ENCODE data around the gene LMBR1L.
A peak's percentile ranks its signal among the peaks of the same experiment; 100 is the strongest.

The LMBR1L gene

DNA sequence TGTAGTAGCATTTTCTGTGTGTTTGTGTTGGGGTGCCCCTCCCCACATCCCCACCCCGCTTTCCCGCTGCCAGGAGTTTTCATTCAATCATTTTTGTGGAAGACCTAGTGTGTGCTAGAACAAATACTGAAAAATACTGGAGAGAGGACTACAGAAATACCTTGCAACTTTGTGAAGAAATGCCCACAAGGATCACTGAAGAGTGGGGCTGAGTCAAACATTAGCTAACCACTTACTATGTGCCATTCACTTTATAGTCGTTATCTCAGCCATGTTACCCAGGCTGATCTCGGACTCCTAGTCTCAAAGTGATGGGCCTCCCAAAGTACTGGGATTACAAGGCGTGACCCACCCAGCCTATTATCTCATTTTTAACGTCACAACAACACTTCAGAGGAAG lies 559 bp upstream of the LMBR1L start:
- ATAC-seq: no peak

DNA sequence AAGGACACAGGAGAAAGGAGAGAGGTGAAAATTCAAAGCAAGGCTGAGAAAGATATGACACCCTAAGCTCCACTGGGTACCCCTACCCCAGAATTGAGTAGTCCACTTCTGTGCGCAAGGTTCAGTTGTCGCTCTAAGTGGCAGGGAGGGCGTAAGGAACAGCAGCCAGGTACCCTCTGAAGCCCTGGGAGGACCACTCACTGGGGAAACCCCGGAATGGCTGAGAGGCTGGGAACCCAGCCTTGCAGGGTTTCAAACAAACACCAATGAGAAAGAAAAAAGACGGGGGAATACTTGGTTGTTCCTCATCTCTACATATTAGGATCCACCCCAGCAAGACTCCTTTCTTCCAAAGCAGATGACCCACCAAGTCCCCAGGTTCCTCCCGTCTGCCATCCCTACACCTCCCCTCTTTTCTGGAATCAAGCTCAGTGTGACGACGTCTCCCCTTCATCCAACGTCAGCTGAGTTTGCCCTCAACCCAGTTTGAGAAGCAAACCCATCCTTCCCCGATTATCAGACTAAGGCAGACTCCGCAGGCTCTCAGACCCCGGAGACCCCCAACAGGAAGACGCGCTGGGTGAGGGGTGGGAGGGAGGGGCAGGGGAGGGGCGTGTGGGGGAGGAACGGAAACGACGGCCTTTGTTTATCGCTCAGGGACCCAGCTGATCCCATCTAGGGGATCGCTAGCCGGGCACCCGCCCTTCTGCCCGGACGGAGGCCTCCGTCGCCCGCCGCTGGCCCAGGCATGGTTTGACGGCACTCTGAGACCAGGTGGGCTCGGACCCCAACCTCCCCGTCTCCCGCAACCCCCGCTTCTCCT lies 795 bp downstream of the LMBR1L start:
- ATAC-seq: no peak

DNA sequence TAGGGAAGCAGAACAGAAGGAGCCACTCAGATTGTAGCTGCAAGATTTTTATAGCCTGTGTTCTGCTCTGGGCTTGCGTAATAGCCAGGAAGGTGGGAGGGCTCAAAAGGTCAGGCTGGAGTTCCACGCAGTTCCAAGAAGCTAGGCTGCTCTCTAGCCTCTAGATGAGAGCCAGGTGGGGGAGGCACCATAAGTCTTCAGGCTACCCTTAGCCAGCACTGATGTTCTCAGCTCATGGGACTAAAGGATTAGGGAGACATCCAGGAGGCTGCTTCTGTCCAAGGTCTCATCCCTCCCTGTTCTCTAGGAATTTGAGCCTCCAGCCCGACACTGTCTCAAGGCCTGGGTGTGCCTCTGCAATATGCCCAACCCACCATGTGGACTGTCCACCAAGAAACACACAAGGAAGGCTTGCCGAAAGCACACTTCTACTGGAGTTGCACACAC lies 1.7 kb downstream of the LMBR1L start:
- no peak for ATAC-seq

DNA sequence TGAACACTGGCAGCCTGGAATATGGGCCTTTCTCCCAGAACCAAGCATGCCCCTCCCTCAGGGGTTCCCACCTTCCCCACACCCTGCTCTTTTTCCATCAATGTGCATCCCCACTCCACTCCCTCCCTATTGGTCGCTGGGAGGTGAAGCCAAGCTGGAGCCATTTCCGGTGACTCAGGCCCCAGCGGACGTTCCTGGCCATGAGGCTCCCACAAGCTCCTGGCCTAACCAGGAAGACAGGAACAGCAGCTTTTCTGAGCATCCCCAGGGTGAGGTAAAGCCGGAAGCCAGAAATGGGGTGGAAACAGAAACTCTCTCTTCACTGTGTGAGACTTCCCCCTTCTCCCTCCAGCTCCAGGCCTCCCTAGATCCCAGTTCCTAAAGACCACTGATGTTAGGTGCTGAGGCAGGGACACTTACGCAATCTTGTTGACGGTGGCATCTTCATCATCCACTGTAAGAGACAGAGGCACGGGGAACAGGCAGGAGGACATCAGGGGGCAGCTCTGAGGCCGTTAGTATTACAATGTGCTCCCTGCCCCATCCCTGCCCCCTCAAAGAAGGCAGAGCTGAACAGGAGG lies 5.1 kb downstream of the LMBR1L start:
- no peak for ATAC-seq

DNA sequence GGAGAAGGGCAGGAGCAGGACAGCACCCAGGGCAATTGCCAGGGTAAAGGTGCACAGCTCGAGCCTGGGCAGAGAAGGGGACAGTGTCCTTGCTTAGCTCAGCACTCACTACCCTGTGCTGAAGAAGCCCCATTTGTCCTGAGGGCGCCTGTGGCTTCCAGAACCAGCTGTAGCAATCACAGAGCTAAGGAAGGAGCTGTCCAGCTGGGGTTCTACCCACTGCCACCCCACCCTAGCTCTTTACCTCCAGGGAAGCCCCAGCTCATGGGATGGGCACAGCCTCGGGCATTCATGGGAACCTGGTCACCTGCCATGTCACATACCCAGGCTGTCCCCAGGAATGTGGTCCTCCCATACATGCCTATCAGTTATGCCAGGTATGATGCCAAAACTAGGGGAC lies 5.8 kb downstream of the LMBR1L start:
- no peak for ATAC-seq

DNA sequence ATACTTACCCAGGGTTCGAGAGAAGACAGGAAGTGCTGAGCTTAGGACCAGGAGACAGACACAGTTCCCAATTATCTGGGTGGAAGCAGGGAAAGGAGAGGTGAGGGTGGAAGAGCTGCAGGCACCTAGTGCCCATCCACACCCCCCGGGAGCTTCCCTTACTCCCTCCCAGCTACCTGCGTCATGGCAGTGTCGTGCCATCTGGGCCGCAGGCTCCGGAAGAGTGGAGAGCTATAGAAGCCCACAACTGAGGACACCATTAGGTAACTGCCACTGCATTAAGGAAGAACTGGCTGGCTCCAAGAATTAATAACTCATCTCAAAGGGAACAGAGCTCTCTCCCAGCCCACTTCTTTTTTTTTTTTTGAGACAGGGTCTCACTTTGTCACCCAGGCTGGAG lies 10.3 kb downstream of the LMBR1L start:
- no peak for ATAC-seq

DNA sequence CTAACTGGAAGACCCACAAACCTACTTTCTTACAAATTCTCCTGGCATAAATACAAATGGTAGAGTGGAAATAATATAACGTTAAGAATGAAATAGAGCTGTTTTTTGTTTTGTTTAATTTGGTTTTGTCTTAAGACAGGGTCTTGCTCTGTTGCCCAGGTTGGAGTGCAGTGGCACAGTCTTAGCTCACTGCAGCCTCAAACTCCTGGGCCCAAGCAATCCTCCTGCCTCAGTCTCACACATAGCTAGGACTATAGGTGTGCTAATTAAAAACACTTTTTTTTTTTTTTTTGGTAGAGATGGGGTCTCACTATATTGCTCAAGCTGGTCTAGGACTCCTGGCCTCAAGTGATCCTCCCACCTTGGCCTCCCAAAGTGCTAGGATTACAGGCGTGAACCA lies 11.9 kb downstream of the LMBR1L start:
- no peak for ATAC-seq

DNA sequence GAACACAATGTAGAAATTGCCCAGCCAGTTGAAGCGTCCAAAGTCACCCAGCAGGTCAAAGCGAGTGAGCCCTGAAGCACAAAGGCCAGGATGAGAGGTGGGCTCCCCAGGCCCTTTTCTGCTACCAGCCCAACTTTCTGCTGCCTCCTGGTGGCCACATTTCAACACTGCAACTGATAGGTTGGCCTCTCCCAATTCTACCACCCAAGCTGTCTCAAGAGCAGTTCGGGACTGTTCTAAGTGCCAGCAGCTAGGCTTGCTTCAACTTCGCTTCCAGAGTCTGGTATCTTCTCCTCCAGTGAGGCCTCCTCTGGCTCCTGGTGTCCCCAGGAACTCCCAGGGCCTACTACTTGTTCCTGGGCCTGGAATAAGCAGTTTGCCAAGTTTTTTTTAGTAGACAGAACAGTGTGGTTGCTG lies 12.6 kb downstream of the LMBR1L start:
- peak; percentile 28 to 46 for ATAC-seq

DNA sequence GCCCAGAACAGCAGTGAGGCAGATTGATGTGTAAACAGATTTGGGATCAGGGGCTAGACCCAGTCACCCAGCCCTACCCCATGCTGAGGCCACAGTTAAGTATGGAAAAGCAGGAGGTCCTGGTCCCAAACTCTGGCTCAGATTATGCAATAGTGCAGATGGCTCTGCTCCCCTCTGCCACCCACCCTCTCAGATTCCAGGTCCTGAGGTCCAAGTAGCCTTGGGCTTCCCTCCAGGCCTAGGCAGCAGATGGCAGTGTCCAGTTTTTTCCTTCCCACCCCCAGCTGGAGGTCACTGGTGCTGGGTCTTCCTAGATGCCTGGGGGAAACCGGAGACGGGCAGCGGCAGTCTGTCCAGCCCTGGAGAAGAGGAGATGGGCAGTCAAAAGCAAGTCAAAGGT lies 13.3 kb downstream of the LMBR1L start:
- ATAC-seq: no peak

DNA sequence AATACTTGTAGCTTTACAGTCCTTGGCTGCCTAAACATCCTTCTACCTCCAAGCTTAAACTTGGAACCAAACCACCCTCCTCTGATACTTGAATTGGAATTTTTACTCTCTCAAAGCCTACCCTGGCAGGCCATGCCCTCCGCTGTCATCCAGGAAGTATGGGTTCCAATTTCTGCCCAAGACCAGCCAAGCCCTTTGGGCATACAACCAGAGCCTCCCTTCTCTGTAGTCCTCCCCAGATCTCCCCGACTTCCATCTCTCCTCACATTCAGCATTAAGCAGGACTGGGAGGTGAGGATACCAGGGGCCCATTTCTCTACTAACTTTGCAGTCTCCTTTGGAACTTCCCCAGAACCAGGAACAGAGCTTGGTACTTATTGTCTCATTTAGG lies 15.7 kb downstream of the LMBR1L start:
- no peak for ATAC-seq

DNA sequence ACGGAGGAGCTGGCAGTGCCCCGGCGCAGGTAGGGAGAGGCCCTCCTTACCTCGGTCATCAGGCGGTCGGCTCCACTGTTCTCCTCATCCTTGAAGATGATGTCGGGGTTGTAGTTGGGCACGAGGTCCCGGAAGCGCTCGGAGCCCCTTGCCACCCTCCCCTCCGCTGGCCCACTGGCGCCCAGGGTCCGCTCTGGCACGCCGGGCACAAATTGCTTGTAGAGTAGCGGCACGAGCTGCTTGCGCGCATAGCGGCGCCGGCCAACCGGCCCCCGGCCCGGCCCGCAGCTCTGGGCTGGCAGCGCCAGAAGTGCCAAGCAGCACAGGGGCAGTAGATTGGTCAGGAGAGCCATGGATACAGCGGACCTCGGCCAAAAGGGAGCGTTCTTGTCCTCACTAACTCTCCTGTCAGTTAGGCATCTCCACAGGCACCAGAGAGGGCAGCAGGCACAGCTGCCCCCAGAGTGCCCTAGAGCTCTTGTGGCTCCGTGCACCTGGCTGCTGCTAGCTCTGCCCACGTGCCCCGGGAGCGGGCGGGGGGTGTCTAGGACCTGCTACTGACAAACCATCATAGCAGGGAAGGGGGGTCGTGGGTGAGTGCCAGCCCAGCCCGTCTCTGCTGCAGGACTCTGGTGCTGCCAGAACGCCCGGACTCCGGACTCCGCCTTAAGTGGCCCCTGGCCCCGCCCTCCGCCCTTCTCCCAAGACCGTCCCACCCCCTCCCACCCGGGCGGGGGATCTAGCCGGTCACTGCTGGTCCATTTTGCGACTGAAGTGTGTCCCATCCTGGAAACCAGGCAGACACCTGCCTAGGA lies 16.3 kb downstream of the LMBR1L start, which contains the start of gene DHH:
TSS of gene DHH (minus strand) at position 642 of the 815 bp plus-strand sequence. CDS start at position 353, 289 bp downstream.
- no peak for ATAC-seq

DNA sequence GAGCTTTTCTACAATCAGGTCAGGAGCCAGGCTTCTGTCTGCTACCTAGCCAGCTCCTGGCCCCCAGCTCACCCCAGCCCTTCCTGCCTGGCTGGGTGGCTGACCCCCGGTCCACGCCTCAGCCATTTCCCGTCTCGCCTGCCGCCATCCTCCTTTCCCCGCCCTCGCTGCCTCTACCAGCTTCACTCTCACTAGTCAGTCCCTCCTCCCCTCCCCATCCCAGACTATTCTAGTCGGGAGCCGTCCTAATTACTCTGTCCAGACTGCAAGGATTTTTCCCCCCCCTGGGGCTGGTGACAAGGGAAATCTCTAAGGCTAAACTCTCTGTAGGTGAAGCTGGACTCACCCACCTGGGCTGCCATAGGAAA lies 16.9 kb downstream of the LMBR1L start:
- no peak for ATAC-seq

DNA sequence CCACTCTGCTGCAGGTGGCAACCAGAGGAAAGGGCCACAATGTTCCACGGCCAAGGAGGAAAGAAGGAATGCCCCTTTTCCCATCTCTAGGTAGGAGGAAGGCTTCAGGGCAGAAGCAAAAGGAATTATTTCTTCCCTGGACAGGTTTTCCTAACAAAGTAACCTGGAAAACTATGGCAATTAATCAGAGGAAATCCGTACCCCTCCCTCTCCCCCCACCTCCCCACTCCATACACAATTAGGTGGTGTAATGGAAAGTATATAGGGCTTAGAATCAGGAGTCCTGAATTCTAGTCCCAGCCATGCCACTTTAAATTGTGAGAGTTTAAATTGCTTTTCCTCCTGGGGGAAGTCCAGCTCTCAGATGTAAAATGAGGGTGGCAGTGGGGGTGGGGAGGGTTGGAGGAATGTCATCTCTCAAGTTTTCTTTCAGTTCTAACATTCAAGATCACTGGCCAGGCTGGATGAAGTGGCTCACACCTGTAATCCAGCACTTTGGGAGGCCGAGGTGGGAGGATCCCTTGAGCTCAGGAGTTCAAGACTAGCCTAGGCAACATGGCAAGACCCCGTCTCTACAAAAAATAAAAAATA lies 17.7 kb downstream of the LMBR1L start:
- ATAC-seq: no peak

DNA sequence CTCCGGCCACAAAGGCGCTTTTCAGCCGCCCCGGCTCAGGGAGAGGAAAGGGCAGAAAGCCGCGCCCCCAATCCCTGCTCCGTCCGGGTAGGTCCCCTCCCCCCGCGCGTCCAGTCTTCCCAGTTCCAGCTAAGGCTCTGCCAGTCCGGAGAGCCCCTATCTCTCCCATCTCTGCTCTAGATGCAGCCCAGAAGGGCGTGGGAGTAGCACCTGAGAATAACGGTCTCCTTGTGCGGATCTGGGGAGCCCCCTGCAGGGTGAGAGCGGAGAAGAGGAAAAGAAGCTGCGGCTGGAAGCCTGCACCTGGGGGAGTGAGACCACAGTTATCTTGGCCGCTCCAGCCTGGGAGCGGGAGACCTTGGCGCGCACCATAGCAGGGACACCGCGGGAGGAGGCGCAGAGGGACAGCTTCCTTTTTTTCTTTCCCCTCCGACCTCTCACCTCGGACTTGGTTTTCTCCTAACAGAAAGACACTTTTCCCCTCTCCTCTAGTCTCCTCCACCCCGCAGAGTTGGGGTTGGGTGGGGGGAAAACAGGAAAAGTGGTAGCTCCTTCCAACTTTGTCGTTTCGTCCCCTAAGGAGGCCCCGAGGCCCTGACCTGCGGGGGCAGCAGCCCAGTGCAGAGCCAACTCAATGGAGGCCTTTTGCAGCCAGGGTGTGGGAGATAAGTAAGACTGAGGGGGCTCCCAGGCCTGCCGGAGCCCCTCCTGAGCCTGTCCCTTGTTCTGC lies 18.4 kb downstream of the LMBR1L start:
- ATAC-seq: peak; percentile 38 to 48

DNA sequence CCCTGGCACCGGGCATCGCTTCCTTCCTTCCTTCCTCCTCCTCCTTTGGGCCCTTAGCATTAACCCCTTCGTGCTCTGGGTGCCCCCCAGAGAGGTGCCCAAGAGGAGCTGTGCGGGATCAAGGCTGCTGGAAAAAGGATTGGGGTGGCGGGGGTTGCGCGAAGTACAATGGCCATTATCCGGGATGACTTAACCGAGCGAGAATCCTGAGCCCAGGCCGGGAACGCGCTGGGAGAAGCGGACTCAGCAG lies 18.9 kb downstream of the LMBR1L start:
- no peak for ATAC-seq

DNA sequence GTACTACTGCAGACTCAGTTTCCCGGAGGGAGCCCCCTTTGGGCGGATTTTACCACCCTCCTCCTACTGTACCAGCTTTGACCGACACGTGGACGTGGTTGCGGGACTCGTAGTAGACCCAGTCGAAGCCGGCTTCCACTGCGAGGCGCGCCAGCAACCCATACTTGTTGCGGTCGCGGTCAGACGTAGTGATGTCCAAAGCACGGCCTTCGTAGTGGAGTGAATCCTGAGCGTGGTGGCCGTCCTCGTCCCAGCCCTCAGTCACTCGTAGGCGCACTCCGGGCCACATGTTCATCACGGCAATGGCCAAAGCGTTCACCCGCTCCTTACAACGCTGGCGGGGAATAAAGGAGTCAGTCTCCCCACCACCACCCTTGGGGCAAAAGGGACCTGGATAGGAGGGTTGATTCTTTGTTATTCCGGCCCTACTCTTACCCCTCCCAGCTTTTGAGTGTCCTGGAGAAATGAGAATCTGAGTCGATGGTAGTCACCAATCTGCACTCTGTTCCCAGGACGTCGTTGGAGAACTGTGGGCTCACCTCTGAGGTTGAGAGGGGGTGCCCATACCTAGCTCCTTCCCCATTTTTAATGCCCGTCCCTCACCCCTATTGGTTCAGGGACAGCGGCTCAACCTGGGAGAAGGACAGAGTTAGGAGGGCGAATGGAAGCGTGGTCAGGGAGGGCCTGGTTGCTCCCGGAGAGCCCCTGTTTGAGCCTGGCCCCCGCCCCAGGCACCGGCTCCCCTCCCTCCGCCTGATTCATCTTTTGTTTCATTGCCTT lies 19.4 kb downstream of the LMBR1L start:
- ATAC-seq: no peak

DNA sequence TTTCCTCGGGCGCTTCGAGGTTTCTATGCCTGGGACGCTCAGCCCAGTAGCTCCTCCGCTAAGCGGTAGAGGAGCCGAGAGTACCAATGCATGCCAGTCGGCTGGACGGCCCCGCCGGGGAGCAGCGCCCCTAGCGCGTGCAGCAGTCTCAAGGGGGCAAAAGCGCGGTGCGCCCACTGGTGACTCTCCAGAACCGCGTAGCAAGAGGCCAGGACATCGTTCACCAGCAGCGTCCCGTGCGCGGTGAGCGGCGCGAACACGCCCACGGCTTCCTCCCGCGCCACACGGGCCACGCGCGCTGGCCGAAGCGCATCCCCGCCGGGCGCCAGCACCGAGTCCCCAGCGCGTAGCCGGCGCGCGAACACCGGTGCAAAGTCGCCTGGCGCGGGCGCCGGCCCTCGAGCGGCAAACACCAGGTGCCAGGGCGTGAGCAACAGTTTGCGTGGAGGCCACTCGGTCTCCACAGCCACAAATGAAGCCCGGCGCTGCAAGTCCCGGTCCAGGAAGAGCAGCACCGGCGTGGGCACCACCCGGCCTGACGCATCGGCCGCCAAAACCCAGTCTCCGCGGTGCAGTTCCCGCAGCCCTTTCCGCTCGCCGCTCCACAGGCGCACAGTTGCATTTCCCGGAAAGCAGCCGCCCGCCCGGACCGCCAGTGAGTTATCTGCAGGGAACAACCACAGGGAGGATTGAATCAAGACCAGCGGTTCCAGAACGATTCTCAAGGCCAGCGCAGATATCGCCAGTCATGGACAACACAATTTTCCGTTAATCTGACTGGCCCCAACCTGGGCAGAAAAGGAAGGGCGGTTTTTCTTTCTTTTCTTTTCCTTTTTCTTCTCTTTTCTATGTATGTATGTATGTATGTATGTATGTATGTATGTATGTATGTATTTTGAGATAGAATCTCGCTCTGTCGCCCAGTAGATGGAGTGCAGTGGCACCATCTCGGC lies 20.6 kb downstream of the LMBR1L start:
- ATAC-seq: no peak

DNA sequence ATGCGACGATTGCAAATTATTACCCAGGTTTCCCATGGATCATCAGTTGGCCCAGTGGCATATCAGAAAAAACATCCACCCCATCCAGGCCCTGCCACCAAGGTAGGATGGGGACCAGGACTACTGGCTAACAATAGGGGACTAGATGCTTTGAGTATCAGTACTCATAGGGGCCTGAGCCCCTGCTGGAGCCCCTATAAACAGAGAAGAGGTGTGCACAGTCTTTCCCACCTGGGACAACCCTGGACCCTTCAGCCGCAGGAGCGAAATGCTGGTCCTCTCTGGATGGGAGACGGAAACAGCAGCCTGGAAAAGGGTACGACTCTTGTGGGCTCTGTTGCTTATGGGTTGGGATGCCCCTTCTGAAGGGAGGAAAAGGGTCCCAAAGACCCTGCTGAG lies 21.7 kb downstream of the LMBR1L start:
- ATAC-seq: no peak

DNA sequence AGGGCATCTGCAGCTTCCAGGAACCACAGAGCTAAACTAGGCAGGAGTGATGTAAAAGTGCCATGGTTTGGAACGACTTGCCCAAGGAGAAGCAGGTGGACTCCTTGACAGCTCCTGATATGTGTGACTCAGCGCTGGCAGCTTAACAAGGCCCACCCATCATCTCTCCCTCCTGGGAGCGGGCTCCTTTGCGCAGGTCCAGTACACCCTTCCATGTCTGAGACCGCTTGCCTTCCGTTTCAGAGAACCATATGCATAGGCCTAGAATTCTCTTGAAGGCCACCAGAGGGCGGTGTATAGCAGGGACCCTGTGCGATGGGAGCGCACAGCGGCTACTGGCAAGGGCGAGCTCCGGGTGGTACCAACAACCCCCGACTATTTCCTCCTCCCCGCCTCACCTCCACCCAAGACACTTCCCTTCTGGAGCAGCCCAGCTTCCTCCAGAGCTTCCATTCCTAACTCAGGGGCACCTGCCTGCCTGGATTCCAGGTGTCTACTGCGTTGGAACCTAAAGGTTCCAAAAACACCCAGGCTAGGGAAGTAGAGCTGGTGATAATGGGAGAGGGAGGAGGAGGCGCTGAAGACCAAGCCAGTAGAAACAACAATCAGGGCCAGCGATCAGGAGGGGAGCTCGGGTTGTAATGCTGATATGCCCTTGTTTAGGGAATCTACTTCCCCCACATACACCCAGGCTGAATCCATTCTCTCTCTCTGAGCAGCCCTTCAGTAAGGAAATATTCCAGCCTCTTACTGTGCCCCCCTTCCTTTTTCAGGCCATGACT lies 22.3 kb downstream of the LMBR1L start:
- peak; percentile 86 to 88 for ATAC-seq

DNA sequence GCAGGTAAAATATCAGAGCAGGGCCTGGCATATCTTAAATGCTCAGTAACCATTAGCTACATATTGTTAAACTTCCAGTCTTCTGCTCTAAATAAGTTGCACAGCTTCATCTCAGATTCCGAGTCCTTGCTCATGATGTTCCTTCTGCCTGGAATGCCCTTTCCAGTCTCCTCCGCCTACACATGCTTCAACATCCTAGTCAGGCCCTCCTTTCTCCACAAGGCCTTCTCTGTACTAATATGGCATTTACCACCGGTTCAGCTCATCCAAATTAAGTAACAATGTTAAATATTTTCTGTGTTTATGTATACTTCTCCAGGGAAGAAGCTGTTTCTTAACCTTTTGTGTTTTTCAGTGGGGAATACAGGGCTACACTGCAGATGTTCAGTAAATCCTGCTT lies 24.5 kb downstream of the LMBR1L start:
- ATAC-seq: no peak

Measured in activated CD4-positive, CD25-positive, alpha-beta regulatory T cell treated with anti-CD3 and anti-CD28 coated beads, Interleukin-2, amount 50 U/mL, for 24 hours (primary cell).